ENCODE measurements around the gene METTL25.

Gene METTL25

DNA sequence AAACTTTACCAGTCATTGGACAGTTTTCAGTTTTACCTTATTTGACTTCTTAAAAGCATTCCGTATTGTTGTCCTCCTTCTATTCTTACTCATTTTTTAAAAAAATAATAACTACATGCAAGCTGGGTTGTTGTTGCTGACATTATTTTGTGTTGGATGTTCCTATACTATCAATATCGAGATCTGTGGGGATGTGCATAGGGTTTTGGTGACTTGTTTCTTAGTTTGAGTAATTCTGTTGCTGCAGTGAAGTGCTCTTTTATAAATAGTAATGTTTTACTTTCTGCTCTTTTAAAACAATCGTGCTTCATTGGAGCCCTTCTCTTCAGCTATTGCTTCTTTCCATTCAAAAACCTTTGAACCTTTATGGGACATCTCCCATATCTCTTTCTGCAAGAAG, 79.4 kb downstream of the METTL25 start:
- no peak overlapping the region for H3K27ac ChIP-seq
- TF ChIP-seq ZFX (IDR thresholded peaks at IDR 0.05), result no peak
- TF ChIP-seq, protein P1, sequence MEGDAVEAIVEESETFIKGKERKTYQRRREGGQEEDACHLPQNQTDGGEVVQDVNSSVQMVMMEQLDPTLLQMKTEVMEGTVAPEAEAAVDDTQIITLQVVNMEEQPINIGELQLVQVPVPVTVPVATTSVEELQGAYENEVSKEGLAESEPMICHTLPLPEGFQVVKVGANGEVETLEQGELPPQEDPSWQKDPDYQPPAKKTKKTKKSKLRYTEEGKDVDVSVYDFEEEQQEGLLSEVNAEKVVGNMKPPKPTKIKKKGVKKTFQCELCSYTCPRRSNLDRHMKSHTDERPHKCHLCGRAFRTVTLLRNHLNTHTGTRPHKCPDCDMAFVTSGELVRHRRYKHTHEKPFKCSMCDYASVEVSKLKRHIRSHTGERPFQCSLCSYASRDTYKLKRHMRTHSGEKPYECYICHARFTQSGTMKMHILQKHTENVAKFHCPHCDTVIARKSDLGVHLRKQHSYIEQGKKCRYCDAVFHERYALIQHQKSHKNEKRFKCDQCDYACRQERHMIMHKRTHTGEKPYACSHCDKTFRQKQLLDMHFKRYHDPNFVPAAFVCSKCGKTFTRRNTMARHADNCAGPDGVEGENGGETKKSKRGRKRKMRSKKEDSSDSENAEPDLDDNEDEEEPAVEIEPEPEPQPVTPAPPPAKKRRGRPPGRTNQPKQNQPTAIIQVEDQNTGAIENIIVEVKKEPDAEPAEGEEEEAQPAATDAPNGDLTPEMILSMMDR (conservative IDR thresholded peaks at IDR 0.05), result no peak

DNA sequence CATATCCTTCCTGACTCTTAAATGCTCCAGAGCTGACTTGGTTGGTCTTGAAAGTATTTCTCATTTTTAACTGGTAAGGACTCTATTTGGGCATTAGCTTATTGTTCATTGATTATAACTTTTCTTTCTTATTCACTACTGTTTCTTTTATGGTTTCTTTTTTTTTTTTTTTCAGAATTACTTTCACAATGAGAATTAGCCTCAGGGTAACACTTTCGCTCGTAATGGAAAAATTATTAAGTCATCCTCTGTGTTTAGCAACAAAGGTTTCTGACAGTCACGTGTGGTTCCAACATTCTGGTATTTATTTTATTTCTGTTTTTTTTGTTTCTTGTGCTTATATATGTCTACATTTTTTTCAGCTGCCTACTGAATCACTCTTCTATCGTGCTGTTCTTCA, 80.0 kb downstream of the METTL25 start:
- no peak overlapping the region for H3K27ac ChIP-seq
- no peak for TF ChIP-seq ZFX (IDR thresholded peaks at IDR 0.05)

DNA sequence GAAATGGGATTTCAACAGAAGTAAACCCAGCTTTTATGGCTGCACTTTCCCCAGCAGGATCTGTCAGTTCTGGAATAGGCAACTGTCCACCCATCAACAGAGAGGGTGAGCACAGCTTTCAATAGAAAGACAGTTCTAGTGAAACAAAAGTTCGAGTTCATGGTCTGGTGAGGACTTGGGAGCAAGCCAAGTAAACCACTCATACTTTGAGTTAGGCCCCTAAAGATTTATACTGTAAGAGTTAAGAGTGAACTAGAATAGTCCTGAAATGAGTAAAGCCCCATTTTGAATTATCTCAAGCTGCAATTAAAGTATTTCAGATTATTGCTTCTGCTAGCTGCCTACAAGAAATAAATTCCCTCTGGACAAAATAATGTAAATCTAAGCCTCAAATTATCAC, 82.6 kb downstream of the METTL25 start:
- no peak overlapping the region for H3K27ac ChIP-seq
- TF ChIP-seq ZFX (IDR thresholded peaks at IDR 0.05), result no peak
- TF ChIP-seq, protein P1 (conservative IDR thresholded peaks at IDR 0.05), result no peak

DNA sequence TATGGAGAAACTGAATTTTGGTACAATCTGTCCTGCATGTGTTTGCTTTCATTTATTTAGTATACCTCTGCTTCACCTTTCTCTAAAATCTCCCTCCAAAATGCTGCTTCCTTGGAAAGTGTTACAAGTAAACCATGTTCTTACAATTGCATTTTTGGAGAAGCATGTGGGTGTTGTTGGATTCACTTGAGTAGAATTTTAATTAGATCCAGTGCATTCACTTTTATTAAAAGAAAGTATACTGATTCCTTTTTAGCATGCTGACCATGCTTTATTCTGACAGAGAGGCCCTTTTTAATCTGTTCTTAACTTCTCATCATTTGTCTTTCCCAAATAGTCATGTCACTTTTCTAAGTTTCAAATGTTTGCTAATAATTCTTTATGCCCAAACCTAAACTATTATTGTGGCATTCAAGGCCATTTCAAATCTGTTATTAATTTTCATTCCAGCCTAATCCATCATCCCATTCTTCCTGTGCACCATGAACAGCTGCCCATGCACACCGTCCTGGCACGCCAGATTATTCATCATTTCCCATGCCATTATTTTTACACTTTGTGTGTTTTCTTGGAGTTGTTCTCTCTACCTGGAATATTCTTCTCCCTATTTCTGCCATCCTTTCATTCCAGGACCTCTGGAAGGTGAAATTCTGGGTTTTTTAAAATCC, 90.7 kb downstream of the METTL25 start:
- no peak overlapping the region for H3K27ac ChIP-seq
- TF ChIP-seq ZFX (IDR thresholded peaks at IDR 0.05), result no peak
- TF ChIP-seq, protein P1 (conservative IDR thresholded peaks at IDR 0.05), result no peak

DNA sequence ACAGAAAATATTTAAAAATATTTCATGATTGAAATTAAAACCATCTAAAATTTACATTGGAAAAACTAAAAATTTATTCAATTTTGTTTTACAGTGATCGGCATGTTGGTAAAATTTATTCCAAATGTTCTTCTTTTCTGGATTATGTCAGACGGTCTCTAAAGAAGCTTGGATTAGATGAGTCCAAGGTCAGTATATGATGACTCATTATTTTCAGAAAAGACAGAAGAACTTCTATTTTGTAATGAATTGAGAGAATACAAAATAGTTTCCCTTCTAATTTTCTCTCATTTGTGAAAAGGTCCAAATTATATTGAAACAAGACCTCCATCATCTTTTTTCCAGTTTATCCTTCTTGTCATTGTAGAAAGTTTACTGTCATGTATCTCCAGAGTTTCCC, 98.3 kb downstream of the METTL25 start:
- TF ChIP-seq, protein P1 (conservative IDR thresholded peaks at IDR 0.05), result no peak
- no peak for TF ChIP-seq ZFX (IDR thresholded peaks at IDR 0.05)
- H3K27ac ChIP-seq, result no peak overlapping the region

DNA sequence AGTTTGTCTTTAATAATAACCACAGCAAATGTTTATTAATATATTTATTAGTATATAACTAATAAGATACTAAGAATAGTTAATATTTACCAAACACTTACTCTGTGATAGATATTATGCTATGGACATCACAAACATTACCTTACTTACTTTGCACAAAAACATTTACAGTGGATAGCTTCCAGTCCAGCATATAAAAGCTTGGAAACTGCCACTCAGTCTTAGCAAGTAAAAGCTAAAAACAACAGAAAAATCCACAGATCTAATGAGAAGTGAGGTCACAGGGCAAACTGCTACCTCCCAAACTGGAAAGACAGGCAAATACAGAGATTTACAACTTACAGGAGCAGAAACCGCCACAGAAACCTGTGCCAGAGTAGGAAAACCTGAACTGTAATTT, 99.8 kb downstream of the METTL25 start:
- H3K27ac ChIP-seq, result no peak overlapping the region
- TF ChIP-seq, protein P1 (conservative IDR thresholded peaks at IDR 0.05), result no peak
- TF ChIP-seq ZFX (IDR thresholded peaks at IDR 0.05), result no peak

DNA sequence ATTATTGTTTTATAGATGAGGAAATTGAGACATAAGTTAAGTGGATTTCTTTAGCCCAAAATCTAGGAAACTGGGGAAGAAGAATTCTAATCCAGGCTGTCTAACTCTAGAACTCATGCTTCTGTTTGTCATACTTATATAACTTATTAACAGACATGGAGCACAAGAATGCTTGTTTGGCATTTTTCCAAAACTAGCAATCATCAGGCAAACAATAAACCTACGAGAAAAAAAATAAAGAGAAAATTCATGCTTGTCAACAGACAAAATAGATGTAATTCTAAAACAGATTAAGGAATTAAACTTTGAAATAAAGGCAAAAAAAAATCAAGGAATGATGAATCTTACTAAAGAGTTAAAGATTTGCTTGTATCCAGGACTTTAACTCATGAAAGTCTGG, 103.1 kb downstream of the METTL25 start:
- TF ChIP-seq, protein P1 (conservative IDR thresholded peaks at IDR 0.05), result no peak
- TF ChIP-seq ZFX (IDR thresholded peaks at IDR 0.05), result no peak
- H3K27ac ChIP-seq, result no peak overlapping the region

DNA sequence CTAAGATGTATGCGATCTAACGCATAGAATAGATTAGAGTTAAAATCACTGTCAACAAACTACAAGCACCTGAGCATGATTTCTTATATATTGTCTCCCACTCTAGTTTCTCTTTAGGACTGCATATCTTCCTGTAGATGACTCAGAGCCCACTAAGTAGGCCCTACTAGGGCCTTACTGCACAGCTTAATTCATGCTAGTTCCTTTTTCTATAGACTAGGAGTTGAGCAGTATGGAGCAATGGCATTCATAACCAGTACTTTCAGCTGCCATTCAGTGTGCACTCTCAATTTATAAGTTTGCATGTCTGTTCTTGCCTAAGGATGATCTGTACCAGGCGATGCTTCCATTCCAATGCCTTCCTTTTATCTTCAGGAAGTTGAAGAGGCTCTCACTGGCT, 103.5 kb downstream of the METTL25 start:
- H3K27ac ChIP-seq, result no peak overlapping the region
- TF ChIP-seq, protein P1 (conservative IDR thresholded peaks at IDR 0.05), result no peak
- no peak for TF ChIP-seq ZFX (IDR thresholded peaks at IDR 0.05)

All from C4-2B (cell line).